Measurements from ENCODE around the gene HCFC1.
A peak's percentile ranks its signal among the peaks of the same experiment; 100 is the strongest.

HCFC1 gene

DNA sequence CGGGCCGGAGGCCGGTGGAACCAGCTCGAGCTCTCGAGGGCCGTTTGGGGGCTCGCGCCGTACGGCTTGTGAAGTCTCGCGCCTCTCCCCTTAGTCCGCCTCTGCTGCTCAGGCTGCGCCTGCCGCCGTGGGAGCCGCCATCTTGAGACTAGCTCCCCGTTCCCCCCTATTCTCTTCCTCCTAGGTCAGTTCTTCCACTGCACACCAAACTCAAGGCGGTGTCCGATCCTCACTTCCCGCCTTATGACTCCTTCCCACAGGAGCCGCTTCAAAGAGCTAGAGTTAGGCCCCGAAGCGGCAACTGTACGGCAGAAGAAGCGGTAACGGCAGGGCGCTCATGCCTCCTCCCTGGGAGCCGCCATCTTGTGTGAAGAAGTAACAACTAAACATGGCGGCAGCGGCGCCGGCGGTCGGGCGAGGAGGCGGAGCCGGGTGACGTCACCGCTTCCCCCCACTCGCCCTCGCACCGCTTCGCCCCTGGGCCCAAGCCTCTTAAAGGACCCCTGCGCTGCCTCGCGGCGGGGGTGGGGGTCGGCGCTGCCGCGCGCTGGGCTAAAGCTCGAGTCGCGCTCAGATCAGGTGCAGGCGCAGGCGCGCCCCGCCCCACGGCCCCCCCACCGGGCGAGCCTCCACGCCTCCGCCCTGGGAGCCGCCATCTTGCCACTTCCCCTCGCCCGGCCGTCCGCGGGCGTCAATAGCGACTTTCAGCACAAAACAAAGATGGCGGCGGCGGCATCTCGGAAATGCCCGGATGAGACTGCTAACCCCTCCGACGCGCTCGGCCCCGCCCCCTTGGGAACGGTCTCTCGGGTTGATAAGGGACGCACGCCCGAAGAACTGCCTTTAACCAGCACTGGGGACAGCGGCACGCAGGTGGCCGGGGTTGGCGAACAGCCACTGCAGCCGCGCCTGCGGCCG is at the start of gene HCFC1:
Gene HCFC1 (minus strand): TSS at position 369 of the 918 bp plus-strand sequence. CDS start 978 bp downstream, outside the sequence.
- Histone ChIP-seq H3K4me1 (peaks cover 20% of the 10 kb centered on the region), H3K36me3 (replicated peaks) (peaks cover 34% of the 10 kb centered on the region), H3K9me3 (no peaks in the 10 kb centered on the region), H3K27me3 (ENCODE audit: low read depth) (no peaks in the 10 kb centered on the region), H3K4me3 (peak within 1 kb of the TSS; percentile 99)
- DNase-seq (ENCODE audit: low spot score in 2 of 2) = peak; percentile 88 to 97
- in situ Hi-C loops (cut with MboI; ENCODE audit: low sequenced_read_pairs) = no loop called here

DNA sequence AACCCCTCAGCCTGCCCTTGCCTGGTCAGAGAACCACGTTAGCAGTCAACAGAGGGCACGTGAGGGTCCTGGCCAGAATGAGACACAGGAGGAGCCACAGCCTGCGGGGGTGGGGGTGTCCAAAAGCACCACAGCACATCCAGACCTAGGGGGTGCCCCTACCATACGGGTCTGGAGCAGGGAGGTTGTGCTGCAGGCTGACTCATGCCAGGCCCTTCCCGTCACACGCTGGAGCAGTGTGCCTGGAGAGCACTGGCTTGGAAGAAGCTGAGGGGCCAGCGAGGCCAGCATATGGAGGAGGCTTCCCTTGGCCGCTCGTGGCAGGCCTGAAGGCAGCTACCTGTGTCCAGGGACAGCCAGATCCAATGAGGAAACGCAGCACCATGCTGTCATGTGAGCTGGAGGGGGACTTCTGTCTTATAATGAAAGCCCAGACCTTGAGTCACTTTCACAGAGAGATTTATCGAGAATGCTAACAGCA is 49.6 kb upstream of the HCFC1 start:
- Histone ChIP-seq H3K4me1 (peaks cover 48% of the 10 kb centered on the region), H3K9me3 (no peaks in the 10 kb centered on the region), H3K4me3 (no peak overlapping the region; the same call in 1 of the 2 replicates), H3K27me3 (ENCODE audit: low read depth) (no peaks in the 10 kb centered on the region), H3K36me3 (replicated peaks) (peaks cover 30% of the 10 kb centered on the region)
- peak in 1 of 2 experiments; percentile 36 for DNase-seq (ENCODE audit: low spot score in 2 of 2)
- in situ Hi-C loops (cut with MboI; ENCODE audit: low sequenced_read_pairs) = loop anchor here (25.0 kb wide), 2 partner anchors 316 to 516 kb away; partner anchors contain the start of genes G6PD and IKBKG

DNA sequence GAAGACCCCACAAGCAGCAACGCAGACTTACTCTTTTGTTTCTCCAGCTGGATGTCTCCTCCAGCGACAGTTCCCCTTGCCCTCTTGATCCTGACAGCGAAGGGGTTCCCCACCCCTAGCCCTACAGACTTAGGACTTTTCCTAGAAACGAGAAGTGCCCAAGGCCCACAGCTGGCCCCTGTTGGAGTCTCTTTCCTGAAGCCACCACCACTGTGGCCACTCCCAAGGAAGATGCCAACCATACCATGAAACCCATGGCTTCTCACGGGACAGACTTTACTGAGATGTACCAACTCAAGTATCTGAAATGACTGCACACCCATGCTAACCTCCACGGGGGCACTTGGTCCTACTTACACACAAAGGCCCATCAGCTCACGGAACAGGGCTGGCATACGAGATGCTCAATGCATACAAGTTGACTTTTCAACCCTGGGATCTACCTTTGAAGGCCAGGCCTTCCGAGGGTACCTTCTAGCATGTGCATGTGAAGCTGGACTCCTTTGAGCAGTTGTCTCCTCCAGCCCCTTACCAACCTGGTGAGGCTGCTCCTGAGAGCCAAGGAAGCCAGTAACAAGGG is 49.0 kb upstream of the HCFC1 start:
- H3K36me3 ChIP-seq (replicated peaks) = peaks cover 35% of the 10 kb centered on the region
- H3K9me3 ChIP-seq = no peaks in the 10 kb centered on the region
- in situ Hi-C loops (cut with MboI; ENCODE audit: low sequenced_read_pairs) = loop anchor here (25.0 kb wide), 2 partner anchors 317 to 517 kb away; partner anchors contain the start of genes G6PD and IKBKG
- H3K4me3 ChIP-seq = peak overlapping the region; percentile 49
- peaks cover 48% of the 10 kb centered on the region for H3K4me1 ChIP-seq
- no peaks in the 10 kb centered on the region for H3K27me3 ChIP-seq (ENCODE audit: low read depth)
- no peak for DNase-seq (ENCODE audit: low spot score in 2 of 2)

DNA sequence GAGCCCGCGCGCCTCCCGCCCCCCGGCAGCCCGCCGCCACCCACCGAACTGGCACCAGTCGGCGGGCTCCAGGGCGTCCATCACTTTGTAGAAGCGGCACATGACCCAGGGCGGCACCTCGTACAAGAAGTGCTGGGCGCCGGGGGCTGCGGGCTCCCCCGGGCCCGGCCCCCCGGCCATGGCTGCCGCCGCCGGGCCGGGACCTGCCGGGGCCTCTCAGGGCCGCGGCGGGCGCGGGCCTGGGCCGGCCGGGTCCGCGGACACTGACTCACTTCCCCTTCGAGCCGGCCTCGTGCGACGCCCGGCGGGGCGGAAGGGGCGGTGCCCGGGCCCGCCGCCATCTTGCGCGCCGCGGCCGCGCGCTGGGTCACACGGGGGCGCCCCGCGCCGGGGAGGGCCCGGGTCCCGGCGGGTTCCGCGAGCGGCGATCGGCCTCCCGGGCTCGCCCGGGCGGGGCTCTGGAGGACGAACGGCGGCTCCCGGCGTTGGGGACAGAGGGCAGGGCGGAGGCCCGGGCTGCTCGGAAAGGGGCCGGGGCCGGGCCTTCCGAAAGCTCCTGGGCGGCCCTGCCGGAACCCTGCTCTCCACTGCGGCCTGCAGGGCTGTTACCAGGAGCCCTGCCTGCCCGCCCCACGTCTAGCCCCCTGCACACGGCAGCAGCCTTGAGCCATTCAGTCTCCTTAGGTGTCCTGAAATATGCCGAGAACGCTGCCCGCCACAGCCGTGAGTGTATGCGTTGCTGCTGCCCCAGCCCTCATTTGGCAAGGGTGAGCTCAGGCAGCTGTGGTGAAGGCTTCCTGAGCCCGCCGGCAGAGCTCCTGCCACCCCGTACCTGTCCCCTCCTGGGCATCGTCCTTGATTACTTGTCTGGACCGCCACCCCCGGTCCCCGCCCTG is 48.3 kb upstream of the HCFC1 start, which contains the start of gene IRAK1:
Gene IRAK1 (minus strand): TSS at position 270 of the 896 bp plus-strand sequence. CDS start 90 bp downstream, at position 180.
- no peaks in the 10 kb centered on the region for H3K27me3 ChIP-seq (ENCODE audit: low read depth)
- H3K4me1 ChIP-seq = peaks cover 48% of the 10 kb centered on the region
- peak within 1 kb of the TSS; percentile 53 for H3K4me3 ChIP-seq
- peak; percentile 33 to 70 for DNase-seq (ENCODE audit: low spot score in 2 of 2)
- H3K9me3 ChIP-seq = no peaks in the 10 kb centered on the region
- in situ Hi-C loops (cut with MboI; ENCODE audit: low sequenced_read_pairs) = loop anchor here (25.0 kb wide), 2 partner anchors 317 to 517 kb away; partner anchors contain the start of genes G6PD and IKBKG
- peaks cover 43% of the 10 kb centered on the region for H3K36me3 ChIP-seq (replicated peaks)

DNA sequence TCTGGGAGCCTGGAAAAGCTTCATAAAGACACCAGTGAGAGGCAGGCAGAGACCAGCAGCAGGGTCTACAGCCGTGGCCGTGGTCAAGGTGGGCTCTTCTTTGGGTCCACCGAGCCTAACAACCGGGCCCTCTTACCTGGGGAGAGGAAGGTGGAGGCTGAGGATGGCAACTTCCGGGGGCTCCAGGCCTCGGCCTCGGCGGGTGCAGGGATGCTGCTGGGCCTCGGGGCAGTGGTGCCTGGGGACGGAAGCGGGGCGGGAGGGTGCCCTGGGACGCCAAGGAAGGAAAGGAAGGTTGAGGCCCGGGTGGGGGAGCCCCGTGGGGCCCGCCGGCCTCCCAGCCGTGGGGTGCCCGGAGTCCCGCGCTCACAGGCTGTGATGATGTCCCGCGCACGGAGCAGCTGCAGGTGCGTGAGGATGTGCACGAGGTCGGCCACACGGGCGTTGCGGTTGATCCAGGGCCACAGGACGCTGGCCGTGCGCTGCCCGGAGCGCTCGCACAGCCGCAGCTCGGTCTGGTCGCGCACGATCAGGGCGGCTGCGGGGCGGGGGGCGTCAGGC is 47.5 kb upstream of the HCFC1 start:
- peaks cover 50% of the 10 kb centered on the region for H3K36me3 ChIP-seq (replicated peaks)
- H3K27me3 ChIP-seq (ENCODE audit: low read depth) = no peaks in the 10 kb centered on the region
- H3K4me3 ChIP-seq = peak overlapping the region; percentile 53
- H3K9me3 ChIP-seq = no peaks in the 10 kb centered on the region
- DNase-seq (ENCODE audit: low spot score in 2 of 2) = peak in 1 of 2 experiments; percentile 44
- in situ Hi-C loops (cut with MboI; ENCODE audit: low sequenced_read_pairs) = loop anchor here (25.0 kb wide), 2 partner anchors 318 to 518 kb away; partner anchors contain the start of genes G6PD and IKBKG
- peaks cover 48% of the 10 kb centered on the region for H3K4me1 ChIP-seq

DNA sequence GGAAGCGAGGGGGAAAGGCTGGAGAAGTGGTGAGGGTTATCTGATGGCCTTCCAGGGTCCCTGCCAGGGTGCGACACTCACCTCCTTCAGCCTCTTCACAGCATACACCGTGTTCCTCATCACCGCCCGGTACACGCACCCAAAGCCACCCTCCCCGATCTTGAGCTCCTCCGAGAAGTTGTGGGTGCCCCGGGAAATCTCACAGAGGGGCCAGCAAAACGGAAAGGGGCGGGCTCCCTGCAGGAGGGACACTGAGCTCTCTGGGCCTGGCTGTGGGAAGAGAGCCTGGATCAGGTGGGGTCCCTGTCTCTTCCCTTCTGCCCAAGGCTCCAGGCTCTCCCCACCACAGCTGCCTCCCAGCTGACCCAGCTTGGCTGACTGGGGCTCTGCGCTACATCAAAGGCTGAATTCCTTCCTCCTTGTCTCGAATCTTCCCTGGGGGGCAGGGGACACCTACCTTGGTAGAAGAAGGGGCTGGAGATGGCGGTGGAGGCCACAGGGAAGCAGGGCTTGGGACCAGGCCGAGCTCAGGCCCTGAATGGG is 47.0 kb upstream of the HCFC1 start:
- no peak for DNase-seq (ENCODE audit: low spot score in 2 of 2)
- Histone ChIP-seq H3K36me3 (replicated peaks) (peaks cover 55% of the 10 kb centered on the region), H3K4me1 (peaks cover 46% of the 10 kb centered on the region), H3K9me3 (no peaks in the 10 kb centered on the region), H3K4me3 (peak overlapping the region; percentile 53), H3K27me3 (ENCODE audit: low read depth) (no peaks in the 10 kb centered on the region)
- in situ Hi-C loops (cut with MboI; ENCODE audit: low sequenced_read_pairs) = loop anchor here (25.0 kb wide), 2 partner anchors 319 to 519 kb away; partner anchors contain the start of genes G6PD and IKBKG

DNA sequence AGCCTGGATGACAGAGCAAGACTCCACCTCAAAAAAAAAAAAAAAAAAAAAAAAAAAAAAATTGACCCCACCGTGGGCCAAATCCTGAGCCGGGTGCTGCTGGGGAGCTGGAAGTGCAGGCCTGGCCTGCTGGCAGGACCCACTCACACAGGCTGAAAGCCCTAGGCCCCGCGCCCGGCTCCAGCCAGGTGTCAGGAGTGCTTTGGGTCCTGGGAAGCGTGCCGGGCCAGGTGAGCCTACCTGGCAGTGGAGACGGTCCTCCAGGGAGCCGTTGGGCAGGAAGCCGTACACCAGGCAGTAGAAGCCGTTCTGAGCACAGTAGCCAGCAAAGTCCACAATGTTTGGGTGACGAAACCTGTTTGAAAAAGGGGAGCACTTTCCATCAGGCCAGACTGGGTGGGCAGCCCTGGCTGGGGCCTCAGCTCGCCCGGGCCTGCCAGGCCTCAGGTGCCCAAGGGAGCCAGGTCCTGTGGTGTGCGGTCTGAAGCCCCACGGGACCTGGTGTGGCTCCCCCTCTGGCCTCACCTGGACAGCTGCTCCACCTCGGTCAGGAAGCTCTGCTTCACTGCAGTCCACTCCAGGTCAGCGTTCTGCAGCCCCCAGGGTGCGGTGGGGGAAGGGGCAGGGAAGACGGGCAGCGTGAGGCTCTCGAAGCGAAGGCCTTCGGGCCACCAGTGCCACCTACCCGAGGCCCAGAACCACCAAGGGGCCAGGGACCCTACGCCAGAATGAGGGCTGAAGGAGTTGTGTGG is 46.3 kb upstream of the HCFC1 start:
- Histone ChIP-seq H3K27me3 (ENCODE audit: low read depth) (no peaks in the 10 kb centered on the region), H3K9me3 (no peaks in the 10 kb centered on the region), H3K36me3 (replicated peaks) (peaks cover 62% of the 10 kb centered on the region), H3K4me3 (peak overlapping the region; percentile 53), H3K4me1 (peaks cover 39% of the 10 kb centered on the region)
- no peak for DNase-seq (ENCODE audit: low spot score in 2 of 2)
- in situ Hi-C loops (cut with MboI; ENCODE audit: low sequenced_read_pairs) = loop anchor here (25.0 kb wide), 2 partner anchors 319 to 519 kb away; partner anchors contain the start of genes G6PD and IKBKG

DNA sequence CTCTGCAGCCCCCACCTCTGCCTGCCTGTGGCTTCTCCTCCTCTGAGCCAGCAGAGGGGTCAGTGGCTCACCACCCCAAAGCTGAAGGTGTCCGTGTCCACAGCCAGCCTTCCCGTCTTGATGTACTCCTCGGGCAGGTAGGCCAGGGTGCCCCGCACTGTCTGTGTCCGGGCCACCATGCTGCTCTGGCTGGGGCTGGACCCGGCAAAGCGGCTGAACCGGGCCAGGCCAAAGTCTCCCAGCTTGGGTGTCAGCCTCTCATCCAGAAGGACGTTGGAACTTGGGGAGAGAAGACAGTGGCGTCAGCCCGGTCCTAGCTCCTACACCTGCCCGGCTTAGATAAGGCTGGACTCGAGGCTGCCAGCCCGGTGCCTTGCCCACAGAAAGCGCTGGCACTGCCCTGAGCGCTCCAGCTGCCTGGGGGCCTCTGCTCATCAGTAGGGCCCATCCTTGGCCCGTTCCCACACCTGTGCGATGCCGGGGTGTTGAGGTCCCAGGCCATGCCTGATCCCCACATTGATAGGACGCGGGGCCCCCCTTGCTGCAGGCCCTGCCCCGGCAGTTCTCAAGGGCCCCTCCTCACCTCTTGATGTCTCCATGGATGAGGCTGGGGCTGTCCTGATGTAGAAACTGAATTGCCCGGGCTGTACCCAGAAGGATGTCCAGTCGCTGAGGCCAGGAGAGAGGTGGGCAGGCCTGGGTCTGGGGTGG is 44.9 kb upstream of the HCFC1 start:
- in situ Hi-C loops (cut with MboI; ENCODE audit: low sequenced_read_pairs) = loop anchor here (25.0 kb wide), 2 partner anchors 321 to 521 kb away; partner anchors contain the start of genes G6PD and IKBKG
- Histone ChIP-seq H3K9me3 (no peaks in the 10 kb centered on the region), H3K4me3 (no peak overlapping the region), H3K27me3 (ENCODE audit: low read depth) (no peaks in the 10 kb centered on the region), H3K36me3 (replicated peaks) (peaks cover 76% of the 10 kb centered on the region), H3K4me1 (peaks cover 25% of the 10 kb centered on the region)
- DNase-seq (ENCODE audit: low spot score in 2 of 2) = no peak

DNA sequence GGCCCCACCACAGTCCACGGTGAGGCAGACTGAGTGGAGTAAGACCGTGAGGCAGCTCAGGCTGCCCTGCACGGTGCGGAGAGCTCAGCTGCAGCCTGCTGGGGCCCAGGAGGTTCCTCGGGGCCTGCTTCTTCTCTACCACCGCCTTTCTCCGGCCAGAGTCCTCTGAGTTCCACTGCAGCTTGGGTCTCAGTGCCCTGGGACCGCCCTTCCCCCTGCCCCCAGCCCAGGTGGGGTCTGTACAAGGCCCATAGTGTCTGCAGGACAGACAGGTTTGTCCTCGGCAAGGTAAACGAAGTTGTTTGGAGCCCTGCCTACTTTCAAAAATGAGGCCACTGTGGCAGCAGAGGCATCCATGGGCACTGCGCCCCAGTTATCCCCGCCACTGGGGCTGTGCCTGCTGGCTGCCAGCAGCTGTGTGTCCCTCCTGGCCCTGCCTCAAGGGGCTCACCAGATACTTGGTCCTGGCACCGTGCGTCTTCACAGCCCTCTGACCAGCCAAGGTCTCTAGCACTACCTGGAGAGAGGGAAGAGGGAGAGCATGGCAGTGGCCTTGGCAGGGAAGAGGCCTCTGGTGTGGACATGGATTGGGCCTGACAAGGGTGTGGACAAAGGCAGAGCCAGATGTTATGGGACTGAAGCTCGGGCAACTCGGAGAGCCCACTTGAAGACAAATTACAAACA is 44.1 kb upstream of the HCFC1 start:
- in situ Hi-C loops (cut with MboI; ENCODE audit: low sequenced_read_pairs) = loop anchor here (25.0 kb wide), 2 partner anchors 322 to 522 kb away; partner anchors contain the start of genes G6PD and IKBKG
- DNase-seq (ENCODE audit: low spot score in 2 of 2) = no peak
- no peaks in the 10 kb centered on the region for H3K27me3 ChIP-seq (ENCODE audit: low read depth)
- no peaks in the 10 kb centered on the region for H3K9me3 ChIP-seq
- peaks cover 84% of the 10 kb centered on the region for H3K36me3 ChIP-seq (replicated peaks)
- no peak overlapping the region for H3K4me3 ChIP-seq
- peaks cover 17% of the 10 kb centered on the region for H3K4me1 ChIP-seq

DNA sequence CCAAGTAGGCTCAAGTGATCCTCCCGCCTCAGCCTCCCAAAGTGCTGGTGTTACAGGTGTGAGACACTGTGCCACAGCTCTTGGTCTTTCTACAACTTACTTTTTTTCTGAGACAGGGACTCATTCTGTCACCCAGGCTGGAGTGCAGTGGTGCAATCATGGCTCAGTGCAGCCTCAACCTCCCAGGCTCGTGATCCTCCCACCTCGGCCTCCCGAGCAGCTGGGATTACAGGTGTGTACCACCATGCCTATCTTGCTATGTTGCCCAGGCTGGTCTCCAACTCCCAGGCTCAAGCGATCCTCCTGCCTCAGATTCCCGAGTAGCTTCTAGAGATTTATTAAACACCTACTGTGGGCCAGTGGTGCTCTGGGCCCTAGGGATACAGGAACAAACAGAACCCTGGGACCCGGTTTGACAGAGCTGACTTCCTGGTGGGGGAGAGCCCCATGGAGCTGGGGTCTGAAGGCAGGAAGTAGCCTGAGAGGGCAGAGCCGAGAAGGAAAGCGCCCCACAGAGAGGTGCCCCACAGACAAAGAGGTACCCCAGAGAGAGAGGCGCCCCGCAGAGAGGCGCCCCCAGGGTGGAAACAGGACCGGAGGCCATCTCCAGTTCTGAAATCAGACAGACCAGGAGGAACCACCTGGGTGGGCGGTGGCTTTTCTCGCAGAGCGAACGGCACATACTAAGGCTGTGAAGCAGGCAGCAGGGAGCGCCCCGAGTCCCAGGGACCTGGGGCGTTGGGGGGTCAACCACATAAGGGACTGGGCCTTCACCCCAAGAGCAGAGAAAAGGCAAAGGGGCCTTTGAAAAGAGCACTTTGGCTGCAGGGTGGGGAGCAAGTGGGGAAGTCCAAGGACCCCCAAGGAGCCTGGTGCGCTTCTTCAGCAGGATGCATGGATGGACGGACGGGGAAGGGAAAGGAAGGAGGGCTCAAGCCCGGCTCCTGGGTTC is 43.1 kb upstream of the HCFC1 start:
- no peaks in the 10 kb centered on the region for H3K27me3 ChIP-seq (ENCODE audit: low read depth)

More for the DNA sequence above, 43.1 kb upstream of the HCFC1 start:
- Histone ChIP-seq H3K4me3 (no peak overlapping the region), H3K9me3 (no peaks in the 10 kb centered on the region), H3K4me1 (peaks cover 10% of the 10 kb centered on the region; the same call in 1 of the 2 replicates), H3K36me3 (replicated peaks) (peaks cover 92% of the 10 kb centered on the region)
- no peak for DNase-seq (ENCODE audit: low spot score in 2 of 2)
- in situ Hi-C loops (cut with MboI; ENCODE audit: low sequenced_read_pairs) = loop anchor here (25.0 kb wide), 2 partner anchors 323 to 523 kb away; partner anchors contain the start of genes G6PD and IKBKG
